Stimulated activated naive B cell treated with anti-CD40 and anti-IgM and Interleukin-4, amounts not matched to agents 10 μg/mL and 1 μg/mL and 100 μg/mL, for 72 hours (primary cell): ENCODE measurements around the gene ANGEL2.

Experiments used
- ATAC-seq, 2 donors: fragments of 150-1000 bp; cut with Tn5 transposase; replicated peaks; 2 replicates each; pipeline ENCODE4 v1.10.0; 2021; ENCODE audit warnings: moderate library complexity in 1 of 2
- DNase-seq: peaks from one replicate; pipeline ENCODE4 v3.0.0; 2021
- H3K27ac Mint-ChIP-seq: one replicate; pipeline ENCODE4 v1.8.0; 2022; ENCODE audit warnings: mild to moderate bottlenecking, mixed read lengths
- H3K27me3 Mint-ChIP-seq, 2 donors: one replicate each; pipeline ENCODE4 v1.8.0; 2022; ENCODE audit warnings: mixed read lengths in 2 of 2
- H3K36me3 Mint-ChIP-seq, 2 donors: one replicate each; pipeline ENCODE4 v1.8.0; 2022; ENCODE audit warnings: mixed read lengths in 2 of 2, mild to moderate bottlenecking in 1 of 2
- H3K4me1 Mint-ChIP-seq, 2 donors: one replicate each; pipeline ENCODE4 v1.8.0; 2022; ENCODE audit warnings: mixed read lengths in 2 of 2, mild to moderate bottlenecking in 1 of 2
- H3K4me3 Mint-ChIP-seq, 2 donors: one replicate each; pipeline ENCODE4 v1.8.0; 2022; ENCODE audit warnings: mild to moderate bottlenecking in 2 of 2, mixed read lengths in 2 of 2, moderate library complexity in 1 of 2
- H3K9me3 Mint-ChIP-seq, 2 donors: one replicate each; pipeline ENCODE4 v1.8.0; 2022; ENCODE audit warnings: mixed read lengths in 2 of 2, mild to moderate bottlenecking in 1 of 2

The ANGEL2 gene

DNA sequence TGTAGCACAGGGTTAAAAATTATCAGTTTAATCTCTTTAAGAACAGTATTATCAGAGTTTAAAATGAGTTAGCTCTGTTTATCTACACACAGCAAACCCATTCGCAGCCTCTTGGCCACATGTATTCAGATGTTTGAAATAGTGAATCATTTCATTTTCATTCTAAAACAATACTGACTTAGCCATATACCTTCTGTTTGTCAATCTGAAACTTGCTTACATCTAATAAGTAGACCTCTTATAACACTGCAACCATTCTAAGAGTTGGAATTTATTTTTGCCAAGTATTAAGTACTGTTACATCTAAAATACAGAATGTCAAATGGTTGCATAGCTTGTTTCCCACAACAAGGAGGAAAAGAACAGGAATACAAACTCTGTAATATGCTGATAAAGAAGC lies 25.4 kb downstream of the ANGEL2 start:
- Mint-ChIP-seq H3K9me3 (no peaks in the 10 kb centered on the region), H3K4me3 (no peak overlapping the region), H3K4me1 (peaks cover 0 to under 1% of the 10 kb centered on the region in 2 donors), H3K27me3 (no peaks in the 10 kb centered on the region), H3K27ac (no peak overlapping the region), H3K36me3 (peaks cover 8 to 9% of the 10 kb centered on the region in 2 donors)
- no peak for ATAC-seq
- DNase-seq = no peak

GRCh38 chr1:212987702-212988322 lies 27.9 kb downstream of the ANGEL2 start:
- H3K27ac Mint-ChIP-seq = no peak overlapping the region
- DNase-seq (no peak), ATAC-seq (no peak)
- H3K36me3 Mint-ChIP-seq = peaks cover 5 to 6% of the 10 kb centered on the region in 2 donors
- H3K4me3 Mint-ChIP-seq = no peak overlapping the region
- no peaks in the 10 kb centered on the region for H3K4me1 Mint-ChIP-seq
- H3K9me3 Mint-ChIP-seq = no peaks in the 10 kb centered on the region
- H3K27me3 Mint-ChIP-seq = no peaks in the 10 kb centered on the region

- Mint-ChIP-seq H3K4me1 (peaks cover 2 to 5% of the 10 kb centered on the region in 2 donors), H3K27me3 (no peaks in the 10 kb centered on the region), H3K36me3 (peaks cover 0 to 2% of the 10 kb centered on the region in 2 donors), H3K9me3 (no peaks in the 10 kb centered on the region), H3K27ac (peak overlapping the region; percentile 0), H3K4me3 (no peak overlapping the region)
- DNase-seq (no peak), ATAC-seq (no peak)
Measured at GRCh38 chr1:212986551-212986950, 29.1 kb downstream of the ANGEL2 start.

- no peaks in the 10 kb centered on the region for H3K9me3 Mint-ChIP-seq
- H3K4me1 Mint-ChIP-seq = peaks cover 7 to 9% of the 10 kb centered on the region in 2 donors
- H3K4me3 Mint-ChIP-seq = no peak overlapping the region
- ATAC-seq = no peak
- H3K27me3 Mint-ChIP-seq = no peaks in the 10 kb centered on the region
- DNase-seq = no peak
- no peak overlapping the region for H3K27ac Mint-ChIP-seq
- peaks cover 0 to 3% of the 10 kb centered on the region in 2 donors for H3K36me3 Mint-ChIP-seq
Measured at GRCh38 chr1:212984522-212985291, 31.0 kb downstream of the ANGEL2 start.

DNA sequence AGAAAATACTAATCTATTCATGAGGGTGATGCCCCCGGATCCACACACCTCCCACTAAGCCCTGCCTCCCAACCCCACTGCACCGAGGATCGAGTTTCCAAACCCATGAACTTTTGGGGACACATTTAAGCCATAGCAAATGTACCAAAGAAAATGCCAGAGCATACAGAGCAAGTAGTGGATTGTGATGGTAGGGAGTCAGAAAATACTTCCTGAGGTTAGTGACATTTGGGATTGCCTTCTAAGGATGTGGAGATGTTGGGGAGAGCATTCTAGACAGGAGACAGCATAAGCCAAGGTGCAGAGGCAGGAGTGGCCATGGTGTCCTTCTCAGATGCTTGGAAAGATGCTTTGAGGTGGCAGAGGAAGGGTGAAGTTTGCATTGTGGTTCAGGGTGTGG lies 32.2 kb downstream of the ANGEL2 start:
- Mint-ChIP-seq H3K27ac (no peak overlapping the region), H3K4me1 (peaks cover 7 to 13% of the 10 kb centered on the region in 2 donors), H3K9me3 (no peaks in the 10 kb centered on the region), H3K27me3 (no peaks in the 10 kb centered on the region), H3K4me3 (no peak overlapping the region), H3K36me3 (peaks cover 0 to 3% of the 10 kb centered on the region in 2 donors)
- no peak for DNase-seq
- no peak for ATAC-seq

- H3K36me3 Mint-ChIP-seq = peaks cover 0 to 3% of the 10 kb centered on the region in 2 donors
- no peak overlapping the region for H3K4me3 Mint-ChIP-seq
- H3K9me3 Mint-ChIP-seq = no peaks in the 10 kb centered on the region
- no peak overlapping the region for H3K27ac Mint-ChIP-seq
- DNase-seq = no peak
- no peak for ATAC-seq
- H3K4me1 Mint-ChIP-seq = peaks cover 7 to 13% of the 10 kb centered on the region in 2 donors
- no peaks in the 10 kb centered on the region for H3K27me3 Mint-ChIP-seq
Measured at GRCh38 chr1:212982430-212983152, 33.1 kb downstream of the ANGEL2 start.

GRCh38 chr1:212981571-212982328 lies 33.9 kb downstream of the ANGEL2 start:
- Mint-ChIP-seq H3K27me3 (no peaks in the 10 kb centered on the region), H3K27ac (no peak overlapping the region), H3K36me3 (peaks cover 0 to 3% of the 10 kb centered on the region in 2 donors), H3K4me3 (no peak overlapping the region), H3K9me3 (no peaks in the 10 kb centered on the region), H3K4me1 (peaks cover 7 to 13% of the 10 kb centered on the region in 2 donors)
- ATAC-seq (peak; percentile 49 to 67), DNase-seq (no peak)

DNA sequence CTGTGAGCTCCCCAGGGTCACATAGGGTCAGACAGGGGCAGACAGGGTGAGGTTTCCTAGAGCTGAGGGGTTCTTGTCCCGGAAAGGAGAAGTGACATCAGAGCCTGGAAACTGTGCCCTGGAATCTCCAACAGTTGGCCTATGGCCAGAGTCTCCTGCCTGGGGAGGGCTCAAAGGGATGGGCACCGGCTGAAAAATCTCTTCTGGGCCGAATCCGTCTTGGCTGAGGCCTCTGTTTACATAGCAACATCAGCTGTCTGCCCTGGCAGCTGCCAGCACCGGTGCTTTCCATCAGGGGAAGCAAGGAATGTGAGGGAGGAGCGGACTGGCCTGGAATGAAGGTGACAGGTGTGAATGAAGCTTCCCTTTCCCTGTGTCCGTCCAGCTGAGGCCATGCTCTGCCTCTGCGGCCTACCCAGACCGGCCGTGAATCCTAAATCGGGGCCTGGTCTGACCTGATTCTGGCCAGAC lies 34.6 kb downstream of the ANGEL2 start:
- Mint-ChIP-seq H3K9me3 (no peaks in the 10 kb centered on the region), H3K4me3 (no peak overlapping the region), H3K27ac (no peak overlapping the region), H3K4me1 (peaks cover 7 to 13% of the 10 kb centered on the region in 2 donors), H3K27me3 (no peaks in the 10 kb centered on the region), H3K36me3 (peaks cover 0 to 3% of the 10 kb centered on the region in 2 donors)
- DNase-seq = no peak
- no peak for ATAC-seq

- peak overlapping the region; percentile 62 for H3K27ac Mint-ChIP-seq
- no peak overlapping the region for H3K4me3 Mint-ChIP-seq
- H3K9me3 Mint-ChIP-seq = no peaks in the 10 kb centered on the region
- peaks cover 0 to 3% of the 10 kb centered on the region in 2 donors for H3K36me3 Mint-ChIP-seq
- H3K4me1 Mint-ChIP-seq = peaks cover 7 to 13% of the 10 kb centered on the region in 2 donors
- ATAC-seq (peak in 1 of 2 donors; percentile 14), DNase-seq (no peak)
- H3K27me3 Mint-ChIP-seq = no peaks in the 10 kb centered on the region
Measured at GRCh38 chr1:212980123-212980785, 35.4 kb downstream of the ANGEL2 start.

- peaks cover 0 to 3% of the 10 kb centered on the region in 2 donors for H3K36me3 Mint-ChIP-seq
- no peaks in the 10 kb centered on the region for H3K27me3 Mint-ChIP-seq
- DNase-seq = no peak
- H3K4me1 Mint-ChIP-seq = peaks cover 7 to 13% of the 10 kb centered on the region in 2 donors
- ATAC-seq = peak; percentile 73 to 79
- H3K27ac Mint-ChIP-seq = peak overlapping the region; percentile 62
- H3K9me3 Mint-ChIP-seq = no peaks in the 10 kb centered on the region
- H3K4me3 Mint-ChIP-seq = no peak overlapping the region
Measured at GRCh38 chr1:212979340-212980122, 36.1 kb downstream of the ANGEL2 start.

DNA sequence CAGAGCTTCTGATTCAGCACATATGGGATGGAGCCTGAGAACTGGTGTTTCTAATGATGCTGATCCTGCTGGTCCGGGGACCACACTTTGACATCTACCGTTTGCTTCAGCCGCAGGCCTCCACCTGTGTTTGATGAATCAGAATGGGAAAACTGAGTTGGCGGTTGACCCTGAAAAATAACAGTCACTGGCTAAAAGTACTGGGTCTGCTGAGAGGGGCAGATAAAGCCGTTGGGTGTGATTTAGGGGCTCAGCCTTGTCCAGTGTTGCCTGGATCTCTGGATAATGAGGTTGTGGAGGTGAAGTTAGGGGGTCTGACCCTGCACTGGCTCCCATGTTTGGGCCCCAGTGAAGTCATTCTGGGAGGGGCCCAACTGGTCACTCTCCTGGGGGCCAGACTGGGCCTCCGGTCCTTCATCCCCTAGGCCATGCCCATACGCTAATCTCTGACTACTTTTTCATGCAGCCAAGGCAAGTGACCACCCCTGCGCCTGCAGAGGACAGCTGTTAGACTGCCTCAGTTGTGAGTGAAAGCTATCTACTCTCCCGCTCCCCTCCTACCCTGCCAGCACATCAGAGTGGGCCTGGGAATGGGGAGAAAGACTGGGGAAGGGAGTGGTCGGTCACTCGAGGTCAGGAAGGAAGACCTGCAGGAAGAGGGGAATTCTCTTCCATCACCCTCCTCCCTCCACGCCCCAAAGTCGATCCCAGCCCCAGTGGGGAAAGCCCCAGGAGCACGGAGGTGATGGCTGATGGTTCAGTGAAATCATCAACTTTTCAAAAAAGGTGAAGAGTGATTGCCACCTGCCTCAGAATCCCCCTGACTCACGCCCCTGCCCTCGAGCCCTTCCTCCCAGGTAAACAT lies 37.7 kb downstream of the ANGEL2 start:
- ATAC-seq (peak in 1 of 2 donors; percentile 23), DNase-seq (no peak)
- H3K4me3 Mint-ChIP-seq = no peak overlapping the region
- H3K36me3 Mint-ChIP-seq = peaks cover 0 to 3% of the 10 kb centered on the region in 2 donors
- H3K27ac Mint-ChIP-seq = no peak overlapping the region
- no peaks in the 10 kb centered on the region for H3K9me3 Mint-ChIP-seq
- no peaks in the 10 kb centered on the region for H3K27me3 Mint-ChIP-seq
- peaks cover 7 to 13% of the 10 kb centered on the region in 2 donors for H3K4me1 Mint-ChIP-seq

DNA sequence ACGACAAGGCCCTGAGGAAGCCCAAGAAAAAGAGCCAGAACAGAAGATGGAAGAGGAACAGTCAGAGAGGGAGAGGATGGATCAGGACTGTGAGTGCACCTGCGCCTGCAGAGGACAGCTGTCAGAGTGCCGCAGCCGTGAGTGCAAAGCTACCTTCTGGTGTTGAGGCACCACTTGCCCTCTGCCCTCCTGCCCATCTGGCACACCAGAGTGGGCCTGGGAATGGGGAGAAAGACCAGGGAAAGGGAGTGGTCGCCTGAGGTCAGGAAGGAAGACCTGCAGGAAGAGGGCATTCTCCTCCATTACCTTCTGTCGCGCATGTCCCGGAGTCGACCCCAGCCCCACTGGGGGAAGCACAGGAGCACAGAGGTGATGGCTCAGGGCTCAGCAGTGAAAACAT lies 39.1 kb downstream of the ANGEL2 start:
- no peak for DNase-seq
- Mint-ChIP-seq H3K4me3 (no peak overlapping the region), H3K36me3 (peaks cover 0 to 3% of the 10 kb centered on the region in 2 donors), H3K27ac (no peak overlapping the region), H3K4me1 (peaks cover 3 to 11% of the 10 kb centered on the region in 2 donors), H3K9me3 (no peaks in the 10 kb centered on the region), H3K27me3 (no peaks in the 10 kb centered on the region)
- no peak for ATAC-seq
